ENCODE results near the gene PDZD11. TPM values are rescaled to one million over a fixed set of nuclear protein-coding genes. Genes with fewer than 3 reads are reported as not detected.

The PDZD11 gene
- polyA plus RNA-seq (55.7 and 64.7 TPM in 2 replicates), polyA minus RNA-seq (30.8 and 37.0 TPM in 2 replicates)

GRCh38 chrX:70289793-70290770 lies at the start of gene PDZD11, which contains the start of gene KIF4A:
TSS of gene PDZD11 (minus strand) at chrX:70289927. CDS start at chrX:70289341, 586 bp downstream.
TSS of gene KIF4A (plus strand) at chrX:70290104. CDS start at chrX:70290459, 355 bp downstream.
- H3K36me3 ChIP-seq (ENCODE audit: insufficient read depth, low read length), result no peaks in the 10 kb centered on the region
- no peaks in the 10 kb centered on the region for H3K27me3 ChIP-seq (ENCODE audit: insufficient read depth, low read depth, low read length)
- no peaks in the 10 kb centered on the region for H3K9me2 ChIP-seq (ENCODE audit: insufficient read depth, low read length)
- peaks cover 15% of the 10 kb centered on the region for H3K79me2 ChIP-seq (replicated peaks; ENCODE audit: insufficient read depth, low read length)
- peak; percentile 79 for TF ChIP-seq POLR2AphosphoS5 (IDR thresholded peaks at IDR 0.05)
- no peak for TF ChIP-seq EZH2 (IDR thresholded peaks at IDR 0.05; ENCODE audit: borderline replicate concordance, insufficient read depth, low read length, poor library complexity, severe bottlenecking)
- TF ChIP-seq RAD21 (conservative IDR thresholded peaks at IDR 0.05), result peak; percentile 38
- TF ChIP-seq SMC3 (conservative IDR thresholded peaks at IDR 0.05; ENCODE audit: poor library complexity), result peak; percentile 13
- TF ChIP-seq, protein P1, sequence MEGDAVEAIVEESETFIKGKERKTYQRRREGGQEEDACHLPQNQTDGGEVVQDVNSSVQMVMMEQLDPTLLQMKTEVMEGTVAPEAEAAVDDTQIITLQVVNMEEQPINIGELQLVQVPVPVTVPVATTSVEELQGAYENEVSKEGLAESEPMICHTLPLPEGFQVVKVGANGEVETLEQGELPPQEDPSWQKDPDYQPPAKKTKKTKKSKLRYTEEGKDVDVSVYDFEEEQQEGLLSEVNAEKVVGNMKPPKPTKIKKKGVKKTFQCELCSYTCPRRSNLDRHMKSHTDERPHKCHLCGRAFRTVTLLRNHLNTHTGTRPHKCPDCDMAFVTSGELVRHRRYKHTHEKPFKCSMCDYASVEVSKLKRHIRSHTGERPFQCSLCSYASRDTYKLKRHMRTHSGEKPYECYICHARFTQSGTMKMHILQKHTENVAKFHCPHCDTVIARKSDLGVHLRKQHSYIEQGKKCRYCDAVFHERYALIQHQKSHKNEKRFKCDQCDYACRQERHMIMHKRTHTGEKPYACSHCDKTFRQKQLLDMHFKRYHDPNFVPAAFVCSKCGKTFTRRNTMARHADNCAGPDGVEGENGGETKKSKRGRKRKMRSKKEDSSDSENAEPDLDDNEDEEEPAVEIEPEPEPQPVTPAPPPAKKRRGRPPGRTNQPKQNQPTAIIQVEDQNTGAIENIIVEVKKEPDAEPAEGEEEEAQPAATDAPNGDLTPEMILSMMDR (IDR thresholded peaks at IDR 0.05; ENCODE audit: poor library complexity, severe bottlenecking), result no peak
- no peak for TF ChIP-seq EP300 (conservative IDR thresholded peaks at IDR 0.05; ENCODE audit: poor library complexity, severe bottlenecking)
- TF ChIP-seq TAF1 (IDR thresholded peaks at IDR 0.05; ENCODE audit: low read depth), result no peak
- peak; percentile 91 for TF ChIP-seq MXI1 (conservative IDR thresholded peaks at IDR 0.05; ENCODE audit: poor library complexity, severe bottlenecking)
- peak within 1 kb of the TSS; percentile 73 for H3K4me3 ChIP-seq (ENCODE audit: low read length)
- peak within 1 kb of the TSS; percentile 44 for H3K4me2 ChIP-seq (ENCODE audit: low read length)
- H3K27ac ChIP-seq (ENCODE audit: low read length), result no peak within 1 kb of the TSS
- H3F3A ChIP-seq (ENCODE audit: insufficient read depth, low read length, poor library complexity, severe bottlenecking), result no peaks in the 10 kb centered on the region
- H3K9ac ChIP-seq (ENCODE audit: low read length), result peak within 1 kb of the TSS; percentile 65
- H4K20me1 ChIP-seq (ENCODE audit: insufficient read depth), result no peaks in the 10 kb centered on the region
- peak within 1 kb of the TSS; percentile 21 for H2AFZ ChIP-seq (ENCODE audit: low read depth, low read length)
- H3K9me3 ChIP-seq (ENCODE audit: low read length), result no peaks in the 10 kb centered on the region

DNA sequence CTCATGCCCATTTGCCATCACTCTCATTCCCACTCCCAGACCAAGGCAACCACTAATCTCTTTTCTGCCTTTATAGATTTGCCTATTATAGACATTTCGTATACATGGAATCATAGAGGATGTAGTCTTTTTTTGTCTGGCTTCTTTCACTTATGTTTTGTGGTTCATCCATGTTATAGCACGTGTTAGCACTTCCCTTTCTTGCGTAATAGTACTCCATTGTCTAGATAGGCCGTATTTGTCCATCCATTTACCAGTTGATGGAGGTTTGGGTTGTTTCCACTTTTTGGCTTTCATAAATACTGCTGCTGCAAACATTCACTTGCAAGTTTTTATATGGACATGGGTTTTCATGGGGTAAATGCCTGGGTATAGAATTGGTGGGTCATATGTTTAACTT lies 48.6 kb upstream of the PDZD11 start:
- Histone ChIP-seq H3K4me2 (ENCODE audit: low read length) (no peak overlapping the region), H3K27me3 (ENCODE audit: insufficient read depth, low read depth, low read length) (no peaks in the 10 kb centered on the region), H3K4me3 (ENCODE audit: low read length) (no peak overlapping the region), H3K27ac (ENCODE audit: low read length) (no peak overlapping the region), H3K9me2 (ENCODE audit: insufficient read depth, low read length) (no peaks in the 10 kb centered on the region), H3K36me3 (ENCODE audit: insufficient read depth, low read length) (no peaks in the 10 kb centered on the region), H3K9ac (ENCODE audit: low read length) (no peak overlapping the region), H3K9me3 (ENCODE audit: low read length) (no peaks in the 10 kb centered on the region), H4K20me1 (ENCODE audit: insufficient read depth) (no peaks in the 10 kb centered on the region), H2AFZ (ENCODE audit: low read depth, low read length) (no peak overlapping the region), H3F3A (ENCODE audit: insufficient read depth, low read length, poor library complexity, severe bottlenecking) (no peaks in the 10 kb centered on the region), H3K79me2 (replicated peaks; ENCODE audit: insufficient read depth, low read length) (no peaks in the 10 kb centered on the region)
- no peak for TF ChIP-seq RAD21 (conservative IDR thresholded peaks at IDR 0.05)
- TF ChIP-seq, protein P1 (IDR thresholded peaks at IDR 0.05; ENCODE audit: poor library complexity, severe bottlenecking), result no peak
